GM23248 (cell line): ENCODE measurements around the gene PLSCR1. TPM values are rescaled to one million over a fixed set of nuclear protein-coding genes. Genes with fewer than 3 reads are reported as not detected.

Source experiments
- DNase-seq: peaks from one replicate; pipeline ENCODE4 v3.0.0-alpha.2; 2015
- H2AFZ ChIP-seq: fragments of 200-600 bp; sonication (generic); 2 replicates; pipeline ENCODE4 v1.6.1; 2016; ENCODE audit warnings: antibody characterized with exemption
- H3F3A ChIP-seq: fragments of 200-600 bp; sonication (generic); 2 replicates; pipeline ENCODE4 v1.6.1; 2016; ENCODE audit warnings: mild to moderate bottlenecking, antibody characterized with exemption, mixed run types; ENCODE audit not compliant: insufficient read depth
- H3K27ac ChIP-seq: fragments of 200-600 bp; sonication (generic); 2 replicates; pipeline ENCODE4 v1.5.1; 2016; ENCODE audit warnings: mild to moderate bottlenecking
- H3K27me3 ChIP-seq: fragments of 200-600 bp; sonication (generic); replicated peaks from 2 replicates; pipeline ENCODE4 v1.6.1; 2016; ENCODE audit warnings: mild to moderate bottlenecking; ENCODE audit not compliant: insufficient read depth
- H3K36me3 ChIP-seq: fragments of 200-600 bp; sonication (generic); 2 replicates; pipeline ENCODE4 v1.6.1; 2016; ENCODE audit warnings: low read depth, mild to moderate bottlenecking
- H3K4me1 ChIP-seq: fragments of 200-600 bp; sonication (generic); 2 replicates; pipeline ENCODE4 v1.6.1; 2016; ENCODE audit warnings: mild to moderate bottlenecking; ENCODE audit not compliant: insufficient read depth
- H3K4me2 ChIP-seq: fragments of 200-600 bp; sonication (generic); one replicate; pipeline ENCODE4 v1.6.1; 2016; ENCODE audit warnings: mild to moderate bottlenecking; ENCODE audit not compliant: unreplicated experiment
- H3K4me3 ChIP-seq: fragments of 200-600 bp; sonication (generic); 2 replicates; pipeline ENCODE4 v1.5.1; 2016; ENCODE audit warnings: mild to moderate bottlenecking
- H3K79me2 ChIP-seq: fragments of 200-600 bp; sonication (generic); 2 replicates; pipeline ENCODE4 v1.6.1; 2016; ENCODE audit warnings: mild to moderate bottlenecking; ENCODE audit not compliant: insufficient read depth
- H3K9ac ChIP-seq: fragments of 200-600 bp; sonication (generic); 2 replicates; pipeline ENCODE4 v1.6.1; 2016; ENCODE audit warnings: mild to moderate bottlenecking
- H3K9me2 ChIP-seq: fragments of 200-600 bp; sonication (generic); 2 replicates; pipeline ENCODE4 v1.6.1; 2016; ENCODE audit warnings: mixed run types, mild to moderate bottlenecking, moderate library complexity; ENCODE audit not compliant: insufficient read depth
- H3K9me3 ChIP-seq: fragments of 200-600 bp; sonication (generic); one replicate; pipeline ENCODE4 v1.6.1; 2017; ENCODE audit warnings: low read depth
- H4K20me1 ChIP-seq: fragments of 200-600 bp; sonication (generic); 2 replicates; pipeline ENCODE4 v1.6.0; 2016; ENCODE audit not compliant: insufficient read depth
- EZH2 ChIP-seq: fragments of 200-600 bp; sonication (generic); IDR thresholded peaks from 2 replicates; pipeline ENCODE4 v1.6.1; 2018; ENCODE audit warnings: antibody characterized with exemption, mild to moderate bottlenecking; ENCODE audit not compliant: insufficient read depth, poor library complexity, severe bottlenecking
- EZH2phosphoT487 ChIP-seq: fragments of 200-600 bp; sonication (generic); IDR thresholded peaks from 2 replicates; pipeline ENCODE4 v1.6.1; 2018; ENCODE audit warnings: antibody characterized with exemption, moderate library complexity, mild to moderate bottlenecking, low read depth; ENCODE audit not compliant: insufficient read depth
- WGBS, 2 experiments: methylation state at CpG; one replicate each; pipeline ENCODE4 v1.1.6; 2015 to 2017; ENCODE audit warnings: low lambda C conversion rate in 2 of 2, low coverage in 1 of 2; ENCODE audit errors: missing lambda C conversion rate in 2 of 2; 5-methylcytosine and 5-hydroxymethylcytosine counted together
- in situ Hi-C: fragments of 300-500 bp; cut with MboI; formaldehyde crosslinking; loops from 2 replicates; pipeline ENCODE4 v1.15.0; 2020
- polyA plus RNA-seq: library from polyadenylated mRNA; unstranded; fragments of >200 nt; fragmentation: Nextera tagmentation; extraction: Ambion mirVana; gene quantifications from 2 replicates; pipeline ENCODE4 v1.2.1, GENCODE V29; 2016
- small RNA-seq: library from RNA; depleted of rRNA; stranded (forward); fragments of <200 nt; gene quantifications from one replicate; pipeline ENCODE3, GENCODE V24; 2014; ENCODE audit warnings: low read depth, low replicate concordance
- total RNA-seq: library from RNA; depleted of rRNA; stranded (reverse); fragments of >200 nt; shearing (Covaris generic); gene quantifications from 2 replicates; pipeline ENCODE4 v1.2.3, GENCODE V29; 2014; rRNA removed

Gene PLSCR1
- total and polyA plus RNA-seq, 2 experiments from 2014 or later = 23.7 to 28.7 TPM

GRCh38 chr3:146468671-146469149, 75.7 kb downstream of the PLSCR1 start:
- in situ Hi-C loops = no loop called here
- H3K4me3 ChIP-seq = no peak overlapping the region
- H2AFZ ChIP-seq = peak overlapping the region; percentile 93; the same call in 1 of the 2 replicates
- peaks cover 26% of the 10 kb centered on the region for H3K4me1 ChIP-seq
- H3K9me3 ChIP-seq = no peaks in the 10 kb centered on the region
- TF ChIP-seq EZH2phosphoT487 (no peak), EZH2 (no peak)
- no peaks in the 10 kb centered on the region for H3K27me3 ChIP-seq
- H3K9me2 ChIP-seq = no peaks in the 10 kb centered on the region
- H3K79me2 ChIP-seq = no peaks in the 10 kb centered on the region
- peak; percentile 31 for DNase-seq
- H3K9ac ChIP-seq = no peak overlapping the region
- no peak overlapping the region for H3K4me2 ChIP-seq
- no peaks in the 10 kb centered on the region for H3K36me3 ChIP-seq
- WGBS, 2 experiments = 64 to 67% methylated on average over 10 of the region's 10 CpGs
- H3K27ac ChIP-seq = no peak overlapping the region
- no peaks in the 10 kb centered on the region; the same call in 1 of the 2 replicates for H3F3A ChIP-seq
- no peaks in the 10 kb centered on the region for H4K20me1 ChIP-seq

- no peak overlapping the region for H3K27ac ChIP-seq
- no peaks in the 10 kb centered on the region for H3K36me3 ChIP-seq
- in situ Hi-C loops = no loop called here
- TF ChIP-seq EZH2phosphoT487 (no peak), EZH2 (no peak)
- no peaks in the 10 kb centered on the region for H3K9me3 ChIP-seq
- H3K9ac ChIP-seq = no peak overlapping the region
- DNase-seq = peak; percentile 39
- WGBS, 2 experiments = 14 to 23% methylated on average over 4 of the region's 4 CpGs
- no peaks in the 10 kb centered on the region for H3K79me2 ChIP-seq
- H3K9me2 ChIP-seq = no peaks in the 10 kb centered on the region
- H4K20me1 ChIP-seq = no peaks in the 10 kb centered on the region
- 0 out of 2 replicates have a peak overlapping the region, but pooled peaks have one; percentile 93 for H2AFZ ChIP-seq
- H3K4me3 ChIP-seq = no peak overlapping the region
- H3K4me2 ChIP-seq = no peak overlapping the region
- H3K27me3 ChIP-seq = no peaks in the 10 kb centered on the region
- H3K4me1 ChIP-seq = peaks cover 26% of the 10 kb centered on the region
- no peaks in the 10 kb centered on the region; the same call in 1 of the 2 replicates for H3F3A ChIP-seq
Measured at GRCh38 chr3:146468234-146468633, 76.2 kb downstream of the PLSCR1 start.

GRCh38 chr3:146466604-146467003, 77.8 kb downstream of the PLSCR1 start:
- H3F3A ChIP-seq = no peaks in the 10 kb centered on the region; the same call in 1 of the 2 replicates
- no peak overlapping the region for H3K9ac ChIP-seq
- no peak overlapping the region for H2AFZ ChIP-seq
- no peaks in the 10 kb centered on the region for H3K36me3 ChIP-seq
- no peaks in the 10 kb centered on the region for H4K20me1 ChIP-seq
- H3K27ac ChIP-seq = no peak overlapping the region
- no peaks in the 10 kb centered on the region for H3K27me3 ChIP-seq
- H3K9me2 ChIP-seq = no peaks in the 10 kb centered on the region
- peak; percentile 14 for DNase-seq
- peaks cover 26% of the 10 kb centered on the region for H3K4me1 ChIP-seq
- 0% methylated on average over 1 of the region's 1 CpG for WGBS, 2 experiments
- TF ChIP-seq EZH2 = no peak
- no peak for TF ChIP-seq EZH2phosphoT487
- peak overlapping the region; percentile 5 for H3K4me2 ChIP-seq
- no peaks in the 10 kb centered on the region for H3K79me2 ChIP-seq
- in situ Hi-C loops = no loop called here
- H3K4me3 ChIP-seq = no peak overlapping the region
- H3K9me3 ChIP-seq = no peaks in the 10 kb centered on the region

GRCh38 chr3:146465693-146466465, 78.5 kb downstream of the PLSCR1 start:
- in situ Hi-C loops = no loop called here
- no peak for DNase-seq
- Histone ChIP-seq H3F3A (no peaks in the 10 kb centered on the region; the same call in 1 of the 2 replicates), H3K27ac (no peak overlapping the region), H3K9me3 (no peaks in the 10 kb centered on the region), H3K79me2 (no peaks in the 10 kb centered on the region), H3K4me3 (no peak overlapping the region), H3K4me1 (peaks cover 26% of the 10 kb centered on the region), H3K9me2 (no peaks in the 10 kb centered on the region), H2AFZ (no peak overlapping the region), H3K9ac (no peak overlapping the region), H3K27me3 (no peaks in the 10 kb centered on the region), H3K36me3 (no peaks in the 10 kb centered on the region), H3K4me2 (no peak overlapping the region), H4K20me1 (no peaks in the 10 kb centered on the region)
- TF ChIP-seq EZH2phosphoT487 (no peak), EZH2 (no peak)
- WGBS, 2 experiments = 72 to 78% methylated on average over 6 of the region's 6 CpGs

Small RNAs within 50 kb of the gene (small RNA-seq; reads per million reads assigned to genes)
- gene RNU6-428P = not detected

Other genes starting within 250 kb of the PLSCR1 start
- not detected in 2 replicates for gene PLSCR2, start 75.0 kb downstream of the PLSCR1 start, total RNA-seq
- gene PLSCR2, start 75.0 kb downstream of the PLSCR1 start, polyA plus RNA-seq = not detected in 2 replicates
- not detected in 2 replicates for gene PLSCR5, start 60.7 kb upstream of the PLSCR1 start, total RNA-seq
- not detected in 2 replicates for gene PLSCR5, start 60.7 kb upstream of the PLSCR1 start, polyA plus RNA-seq